Measurements from ENCODE around the gene VPS35. TPM values are rescaled to one million over a fixed set of nuclear protein-coding genes. Genes with fewer than 3 reads are reported as not detected.

VPS35 gene
- total RNA-seq, 4 donors from 2014 or later, result 30.0 to 60.1 (median 41.4) TPM

- no peak for TF ChIP-seq CTCF (IDR thresholded peaks at IDR 0.05 in 4 of 5, conservative IDR thresholded peaks at IDR 0.05 in 1 of 5)
- TF ChIP-seq POLR2A (IDR thresholded peaks at IDR 0.05), result no peak
- Histone ChIP-seq H3K27ac (no peak overlapping the region), H3K4me3 (no peak overlapping the region), H3K36me3 (no peaks in the 10 kb centered on the region), H3K9me3 (no peaks in the 10 kb centered on the region), H3K27me3 (no peaks in the 10 kb centered on the region), H3K4me1 (no peaks in the 10 kb centered on the region)
- DNase-seq (no peak), ATAC-seq (no peak)
- intact Hi-C loops (cut with DNase I; ENCODE audit: low total_unique reads), result no loop called here
- in situ Hi-C loops (cut with MboI; ENCODE audit: low sequenced_read_pairs in 4 of 4), result no loop called here
These were observed 7.0 kb upstream of the VPS35 start for GRCh38 chr16:46695937-46696336.

GRCh38 chr16:46693598-46693997 lies 4.6 kb upstream of the VPS35 start:
- Histone ChIP-seq H3K4me1 (peaks cover 11% of the 10 kb centered on the region in 2 donors), H3K4me3 (no peak overlapping the region), H3K9me3 (no peaks in the 10 kb centered on the region), H3K27ac (no peak overlapping the region), H3K27me3 (no peaks in the 10 kb centered on the region), H3K36me3 (no peaks in the 10 kb centered on the region)
- DNase-seq, result no peak
- intact Hi-C loops (cut with DNase I; ENCODE audit: low total_unique reads) (no loop called here), in situ Hi-C loops (cut with MboI; ENCODE audit: low sequenced_read_pairs in 4 of 4) (no loop called here)
- no peak for TF ChIP-seq CTCF (IDR thresholded peaks at IDR 0.05 in 4 of 5, conservative IDR thresholded peaks at IDR 0.05 in 1 of 5)
- TF ChIP-seq POLR2A (IDR thresholded peaks at IDR 0.05), result no peak
- ATAC-seq, result no peak

GRCh38 chr16:46691726-46692125 lies 2.7 kb upstream of the VPS35 start:
- Histone ChIP-seq H3K4me3 (no peak overlapping the region), H3K27me3 (no peaks in the 10 kb centered on the region), H3K36me3 (no peaks in the 10 kb centered on the region), H3K4me1 (peaks cover 26 to 28% of the 10 kb centered on the region in 2 donors), H3K9me3 (no peaks in the 10 kb centered on the region), H3K27ac (no peak overlapping the region)
- DNase-seq, result no peak
- intact Hi-C loops (cut with DNase I; ENCODE audit: low total_unique reads), result loop anchor here (2.0 kb wide), 1 partner anchor 71 kb away; the partner anchor contains the start of gene SHCBP1
- in situ Hi-C loops (cut with MboI; ENCODE audit: low sequenced_read_pairs in 4 of 4), result no loop called here
- no peak for ATAC-seq
- no peak for TF ChIP-seq POLR2A (IDR thresholded peaks at IDR 0.05)
- TF ChIP-seq CTCF (IDR thresholded peaks at IDR 0.05 in 4 of 5, conservative IDR thresholded peaks at IDR 0.05 in 1 of 5), result no peak

- peak overlapping the region; percentile 86 to 97 (median 92) for H3K4me3 ChIP-seq
- TF ChIP-seq CTCF (IDR thresholded peaks at IDR 0.05 in 4 of 5, conservative IDR thresholded peaks at IDR 0.05 in 1 of 5) (no peak), POLR2A (IDR thresholded peaks at IDR 0.05) (no peak)
- intact Hi-C loops (cut with DNase I; ENCODE audit: low total_unique reads), result loop anchor here (2.0 kb wide), 1 partner anchor 70 kb away; the partner anchor contains the start of gene SHCBP1
These were observed 1.6 kb upstream of the VPS35 start for GRCh38 chr16:46690281-46691178.

More at GRCh38 chr16:46690281-46691178, 1.6 kb upstream of the VPS35 start:
- Histone ChIP-seq H3K9me3 (no peaks in the 10 kb centered on the region), H3K27ac (peak overlapping the region in 1 of 4 donors; percentile 91), H3K4me1 (peaks cover 30 to 32% of the 10 kb centered on the region in 2 donors), H3K36me3 (no peaks in the 10 kb centered on the region), H3K27me3 (no peaks in the 10 kb centered on the region)
- DNase-seq, result no peak
- in situ Hi-C loops (cut with MboI; ENCODE audit: low sequenced_read_pairs in 4 of 4), result no loop called here
- no peak for ATAC-seq

Data from gastrocnemius medialis (tissue), 4 donors.